Measurements from ENCODE around the gene SH2D3C. TPM values are rescaled to one million over a fixed set of nuclear protein-coding genes. Genes with fewer than 3 reads are reported as not detected.

SH2D3C gene
- total and polyA plus RNA-seq, 2 of the 4 experiments (the other 2 are of a cell fraction): under 0.01 to 0.24 TPM

- WGBS, 2 experiments (ENCODE audit: extremely low coverage in 2 of 2, insufficient read length in 1 of 2): 85% methylated on average over 5 of the region's 8 CpGs; no CpG with 5 or more reads in 1 of the 2 experiments
- TF ChIP-seq USF2 (IDR thresholded peaks at IDR 0.05; ENCODE audit: low read depth, low read length): no peak
- TF ChIP-seq CHD1 (IDR thresholded peaks at IDR 0.05; ENCODE audit: low read depth, low read length): no peak
- no peak for TF ChIP-seq NFE2L2 (IDR thresholded peaks at IDR 0.05; ENCODE audit: low read depth, low read length)
- no peak for TF ChIP-seq ELK1 (IDR thresholded peaks at IDR 0.05; ENCODE audit: borderline replicate concordance, low read depth, low read length)
- TF ChIP-seq CTCF (conservative IDR thresholded peaks at IDR 0.05; ENCODE audit: low read depth, low read length): no peak
Measured at GRCh38 chr9:127768698-127769097, 9.8 kb downstream of the SH2D3C start.

More at GRCh38 chr9:127768698-127769097, 9.8 kb downstream of the SH2D3C start:
- Histone ChIP-seq H2BK15ac (ENCODE audit: low read depth, low read length) (no peak overlapping the region), H4K8ac (ENCODE audit: low read depth in 2 of 2, low read length in 2 of 2) (no peak overlapping the region), H2AFZ (replicated peaks; ENCODE audit: low read length, poor library complexity) (no peak overlapping the region), H4K20me1 (ENCODE audit: insufficient read depth, low read length) (no peaks in the 10 kb centered on the region), H3K18ac (ENCODE audit: low read depth, low read length) (no peak overlapping the region), H2AK5ac (ENCODE audit: low read depth, low read length) (no peak overlapping the region), H3K56ac (ENCODE audit: extremely low read depth, insufficient read depth, low read length) (no peak overlapping the region), H2BK20ac (ENCODE audit: low read depth, low read length) (no peak overlapping the region), H3K27ac (ENCODE audit: insufficient read depth, low read length) (no peak overlapping the region), H3K4me2 (ENCODE audit: low read depth, low read length) (no peak overlapping the region), H4K91ac (ENCODE audit: insufficient read depth, low read depth, low read length) (no peak overlapping the region), H3K4me1 (ENCODE audit: control insufficient read depth, insufficient read depth, low read length) (peaks cover 2% of the 10 kb centered on the region; the same call in 1 of the 2 replicates), H3K4me3 (ENCODE audit: insufficient read depth, low read depth, low read length) (no peak overlapping the region), H3K36me3 (ENCODE audit: control insufficient read depth, insufficient read depth, low read length) (no peaks in the 10 kb centered on the region), H3K9me3 (ENCODE audit: control insufficient read depth, insufficient read depth, low read length) (no peaks in the 10 kb centered on the region), H2BK5ac (ENCODE audit: low read depth, low read length, poor library complexity, severe bottlenecking) (no peak overlapping the region), H3K4ac (ENCODE audit: low read depth, low read length) (no peak overlapping the region), H3K9me1 (ENCODE audit: insufficient read depth, low read length) (no peaks in the 10 kb centered on the region; the same call in 1 of the 2 replicates), H3K79me1 (ENCODE audit: low read depth in 1 of 2, low read length in 2 of 2) (no peaks in the 10 kb centered on the region), H3K14ac (replicated peaks; ENCODE audit: low read depth, low read length) (no peak overlapping the region), H3K27me3 (ENCODE audit: control insufficient read depth, insufficient read depth, low read length) (peaks cover 5% of the 10 kb centered on the region; the same call in 1 of the 2 replicates), H4K5ac (ENCODE audit: low read depth, low read length) (no peak overlapping the region), H2BK120ac (ENCODE audit: low read depth, low read length) (no peak overlapping the region), H3K23ac (ENCODE audit: low read depth, low read length) (no peak overlapping the region), H2AK9ac (replicated peaks; ENCODE audit: low read depth, low read length, poor library complexity) (no peak overlapping the region), H3K9ac (ENCODE audit: low read depth, low read length) (no peak overlapping the region)
- DNase-seq: no peak
- ATAC-seq (ENCODE audit: low read depth): no peak
- dilution Hi-C loops (cut with HindIII; ENCODE audit: low sequenced_read_pairs, unreplicated experiment): no loop called here
- intact Hi-C loops (cut with micrococcal nuclease): no loop called here
- CTCF ChIA-PET: interaction anchor here (0.5 kb wide), 1 partner anchor 34 kb away, joined by 3 read pairs; no protein-coding TSS in a partner anchor
- BruUV-seq (replicated peaks): no TSS peak
- in situ Hi-C loops (cut with MboI; ENCODE audit: low sequenced_read_pairs): no loop called here
- POLR2A ChIA-PET (ENCODE audit: unreplicated experiment): no interaction called here

Data from IMR-90 (cell line).